ENCODE measurements around the gene GALM. TPM values are rescaled to one million over a fixed set of nuclear protein-coding genes. Genes with fewer than 3 reads are reported as not detected.

Gene GALM
- total and polyA plus RNA-seq, 2 of the 13 experiments (the other 11 are each of a cell fraction or from before 2014, with no cell fraction given): 65.5 to 90.0 TPM

DNA sequence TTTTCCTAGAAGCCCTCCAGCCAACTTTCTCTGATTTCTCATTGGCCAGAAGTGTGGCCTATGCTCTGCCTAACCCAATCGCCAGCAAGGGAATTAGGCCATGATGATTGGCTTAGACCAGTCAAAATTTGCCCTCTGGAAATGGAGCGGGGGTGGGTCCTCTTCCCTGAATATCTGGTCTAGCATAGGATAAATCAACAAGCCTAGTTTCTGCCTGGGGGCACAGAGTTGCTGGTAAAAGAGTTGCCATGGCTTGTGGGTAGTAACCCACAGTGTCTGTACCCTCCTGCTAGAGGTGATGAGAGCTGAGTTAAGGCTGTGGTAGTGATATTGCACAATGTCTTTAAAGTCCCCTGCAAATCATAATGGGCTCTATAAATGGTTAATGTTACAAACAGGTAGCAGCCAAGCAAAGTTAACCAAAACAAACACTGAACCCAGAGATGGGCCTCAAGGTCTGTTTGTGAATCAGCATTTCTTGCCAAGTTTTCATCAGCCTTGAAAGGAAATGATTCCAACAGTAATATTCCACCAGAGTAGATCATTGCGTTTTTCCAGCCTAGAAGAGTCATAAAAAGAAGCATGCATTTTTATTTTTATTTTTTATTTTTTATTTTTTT is 19.3 kb downstream of the GALM start (continued):
- TF ChIP-seq, protein P1, sequence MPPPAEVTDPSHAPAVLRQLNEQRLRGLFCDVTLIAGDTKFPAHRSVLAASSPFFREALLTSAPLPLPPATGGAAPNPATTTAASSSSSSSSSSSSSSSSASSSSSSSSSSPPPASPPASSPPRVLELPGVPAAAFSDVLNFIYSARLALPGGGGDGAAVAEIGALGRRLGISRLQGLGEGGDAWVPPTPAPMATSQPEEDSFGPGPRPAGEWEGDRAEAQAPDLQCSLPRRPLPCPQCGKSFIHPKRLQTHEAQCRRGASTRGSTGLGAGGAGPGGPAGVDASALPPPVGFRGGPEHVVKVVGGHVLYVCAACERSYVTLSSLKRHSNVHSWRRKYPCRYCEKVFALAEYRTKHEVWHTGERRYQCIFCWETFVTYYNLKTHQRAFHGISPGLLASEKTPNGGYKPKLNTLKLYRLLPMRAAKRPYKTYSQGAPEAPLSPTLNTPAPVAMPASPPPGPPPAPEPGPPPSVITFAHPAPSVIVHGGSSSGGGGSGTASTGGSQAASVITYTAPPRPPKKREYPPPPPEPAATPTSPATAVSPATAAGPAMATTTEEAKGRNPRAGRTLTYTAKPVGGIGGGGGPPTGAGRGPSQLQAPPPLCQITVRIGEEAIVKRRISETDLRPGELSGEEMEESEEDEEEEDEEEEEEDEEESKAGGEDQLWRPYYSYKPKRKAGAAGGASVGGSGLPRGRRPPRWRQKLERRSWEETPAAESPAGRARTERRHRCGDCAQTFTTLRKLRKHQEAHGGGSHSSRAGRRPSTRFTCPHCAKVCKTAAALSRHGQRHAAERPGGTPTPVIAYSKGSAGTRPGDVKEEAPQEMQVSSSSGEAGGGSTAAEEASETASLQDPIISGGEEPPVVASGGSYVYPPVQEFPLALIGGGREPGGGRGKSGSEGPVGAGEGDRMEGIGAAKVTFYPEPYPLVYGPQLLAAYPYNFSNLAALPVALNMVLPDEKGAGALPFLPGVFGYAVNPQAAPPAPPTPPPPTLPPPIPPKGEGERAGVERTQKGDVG (CRISPR knock-in tag; IDR thresholded peaks at IDR 0.05; ENCODE audit: borderline replicate concordance): peak; percentile 18; the same call in 1 of the 2 replicates
- TF ChIP-seq RFX3 (CRISPR knock-in tag; IDR thresholded peaks at IDR 0.05): no peak
- TF ChIP-seq, protein P2, sequence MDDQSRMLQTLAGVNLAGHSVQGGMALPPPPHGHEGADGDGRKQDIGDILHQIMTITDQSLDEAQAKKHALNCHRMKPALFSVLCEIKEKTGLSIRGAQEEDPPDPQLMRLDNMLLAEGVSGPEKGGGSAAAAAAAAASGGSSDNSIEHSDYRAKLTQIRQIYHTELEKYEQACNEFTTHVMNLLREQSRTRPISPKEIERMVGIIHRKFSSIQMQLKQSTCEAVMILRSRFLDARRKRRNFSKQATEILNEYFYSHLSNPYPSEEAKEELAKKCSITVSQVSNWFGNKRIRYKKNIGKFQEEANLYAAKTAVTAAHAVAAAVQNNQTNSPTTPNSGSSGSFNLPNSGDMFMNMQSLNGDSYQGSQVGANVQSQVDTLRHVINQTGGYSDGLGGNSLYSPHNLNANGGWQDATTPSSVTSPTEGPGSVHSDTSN (CRISPR knock-in tag; IDR thresholded peaks at IDR 0.05; ENCODE audit: borderline replicate concordance): no peak
- TF ChIP-seq, protein P3, sequence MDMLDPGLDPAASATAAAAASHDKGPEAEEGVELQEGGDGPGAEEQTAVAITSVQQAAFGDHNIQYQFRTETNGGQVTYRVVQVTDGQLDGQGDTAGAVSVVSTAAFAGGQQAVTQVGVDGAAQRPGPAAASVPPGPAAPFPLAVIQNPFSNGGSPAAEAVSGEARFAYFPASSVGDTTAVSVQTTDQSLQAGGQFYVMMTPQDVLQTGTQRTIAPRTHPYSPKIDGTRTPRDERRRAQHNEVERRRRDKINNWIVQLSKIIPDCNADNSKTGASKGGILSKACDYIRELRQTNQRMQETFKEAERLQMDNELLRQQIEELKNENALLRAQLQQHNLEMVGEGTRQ (IDR thresholded peaks at IDR 0.05; ENCODE audit: low read depth, low read length): no peak
- TF ChIP-seq, protein P3 (CRISPR knock-in tag; IDR thresholded peaks at IDR 0.05; ENCODE audit: borderline replicate concordance): no peak
- no peak; the same call in 1 of the 2 replicates for TF ChIP-seq ELF1 (CRISPR knock-in tag; IDR thresholded peaks at IDR 0.05)
- peak; percentile 93 for TF ChIP-seq GATAD2A (CRISPR knock-in tag; IDR thresholded peaks at IDR 0.05)
- TF ChIP-seq ZKSCAN8 (CRISPR knock-in tag; IDR thresholded peaks at IDR 0.05; ENCODE audit: borderline replicate concordance): peak; percentile 63
- no peak for TF ChIP-seq MNT (IDR thresholded peaks at IDR 0.05)
- no peak for TF ChIP-seq AKNA (CRISPR knock-in tag; IDR thresholded peaks at IDR 0.05; ENCODE audit: borderline replicate concordance)
- TF ChIP-seq NFKB2 (CRISPR knock-in tag; IDR thresholded peaks at IDR 0.05; ENCODE audit: borderline replicate concordance): no peak
- no peak for TF ChIP-seq ZNF850 (CRISPR knock-in tag; conservative IDR thresholded peaks at IDR 0.05)
- peak; percentile 34; the same call in 1 of the 2 replicates for TF ChIP-seq ZBTB21 (CRISPR knock-in tag; IDR thresholded peaks at IDR 0.05)
- TF ChIP-seq ZNF224 (CRISPR knock-in tag; IDR thresholded peaks at IDR 0.05): no peak
- TF ChIP-seq ZNF780A (CRISPR knock-in tag; IDR thresholded peaks at IDR 0.05): no peak

All from HepG2 (cell line).